Left colon (tissue), 2 donors: ENCODE measurements around the gene ENPEP. TPM values are rescaled to one million over a fixed set of nuclear protein-coding genes. Genes with fewer than 3 reads are reported as not detected.
"Not testable (repeated sequence)": the region's sequence is repeated elsewhere in the genome, so short reads cannot be mapped to it uniquely, and the experiment has no call there.

Experiments used
- ATAC-seq: fragments of 200-7000 bp; cut with Tn5 transposase; one replicate; pipeline ENCODE4 v1.9.1; 2020; ENCODE audit warnings: mild to moderate bottlenecking, moderate library complexity
- DNase-seq, 2 donors: peaks; one replicate each; pipeline ENCODE4 v3.0.0-alpha.2; 2020
- intact Hi-C, 2 donors: fragments of 100-400 bp; cut with DNase I in 1 of 2; cut with micrococcal nuclease in 1 of 2; formaldehyde crosslinking; loops; one replicate each; pipeline versions ENCODE4 v1.11.2 to v1.14.0; 2022; cut with DNase I, micrococcal nuclease
- total RNA-seq, 2 donors: library from RNA; stranded (reverse); fragmentation: NEBNext Ultra II Directional; extraction: Animal tissue kit (Norgen Biotek cat#: 25700); gene quantifications; one replicate each; pipeline ENCODE4 v1.2.1, GENCODE V29; 2021
- donor health status: DM: no; HTN: no; CAD: no.
- donor health status: DM: yes; HTN: yes; CAD: no.

Gene ENPEP
- total RNA-seq, 2 donors from 2014 or later = 1.6 to 2.0 TPM

DNA sequence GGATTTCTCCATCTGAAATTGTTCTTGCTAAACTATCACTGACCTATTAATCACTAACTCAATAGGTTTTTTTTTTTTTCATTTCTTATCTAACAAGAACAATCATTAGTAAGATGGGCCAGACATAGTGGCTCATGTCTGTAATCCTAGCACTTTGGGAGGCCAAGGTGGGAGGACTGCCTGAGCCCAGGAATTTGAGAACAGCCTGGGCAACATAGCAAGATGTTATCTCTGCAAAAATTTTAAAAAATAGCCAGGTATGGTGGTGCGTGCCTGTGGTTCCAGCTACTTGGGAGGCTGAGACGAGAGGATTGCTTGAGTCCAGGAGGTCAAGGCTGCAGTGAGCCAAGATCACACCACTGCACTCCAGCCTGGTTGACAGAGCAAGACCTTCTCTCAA lies 100.7 kb downstream of the ENPEP start:
- DNase-seq, intact Hi-C loops, ATAC-seq: not testable (repeated sequence)

DNA sequence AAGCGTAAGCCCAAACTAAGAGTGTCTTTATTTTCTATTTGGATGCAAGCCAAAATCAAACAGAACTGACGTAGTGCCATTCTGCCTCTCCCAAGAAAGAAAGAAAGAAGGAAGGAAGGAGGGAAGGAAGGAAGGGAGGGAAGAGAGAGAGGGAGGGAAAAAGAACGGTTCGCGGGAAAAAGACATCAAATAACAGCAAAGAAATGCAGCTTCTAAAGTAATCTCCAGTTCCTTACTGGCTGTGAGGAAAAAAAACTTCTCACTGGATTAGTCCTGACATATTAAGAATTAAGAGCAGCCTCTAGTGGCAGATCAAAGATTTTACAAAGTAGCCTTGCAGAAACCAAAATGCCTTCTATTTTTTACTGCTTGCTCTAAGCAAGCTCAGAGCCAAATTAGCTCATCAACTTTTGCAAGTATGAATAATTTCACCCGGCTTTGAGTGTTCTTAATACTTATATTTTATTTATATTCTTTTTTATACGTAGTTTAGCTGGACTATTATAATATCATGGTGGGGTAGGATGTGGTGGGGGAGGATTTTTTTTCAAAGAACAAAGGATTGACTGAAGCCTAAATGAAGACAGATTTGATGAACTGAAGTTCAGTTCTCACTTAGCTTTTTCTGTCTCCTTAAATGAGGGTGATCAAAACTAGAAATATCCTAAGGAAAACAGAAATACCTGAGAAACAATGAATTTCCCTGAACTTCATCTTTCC lies 110.3 kb downstream of the ENPEP start:
- no peak for ATAC-seq
- intact Hi-C loops = no loop called here
- no peak for DNase-seq

DNA sequence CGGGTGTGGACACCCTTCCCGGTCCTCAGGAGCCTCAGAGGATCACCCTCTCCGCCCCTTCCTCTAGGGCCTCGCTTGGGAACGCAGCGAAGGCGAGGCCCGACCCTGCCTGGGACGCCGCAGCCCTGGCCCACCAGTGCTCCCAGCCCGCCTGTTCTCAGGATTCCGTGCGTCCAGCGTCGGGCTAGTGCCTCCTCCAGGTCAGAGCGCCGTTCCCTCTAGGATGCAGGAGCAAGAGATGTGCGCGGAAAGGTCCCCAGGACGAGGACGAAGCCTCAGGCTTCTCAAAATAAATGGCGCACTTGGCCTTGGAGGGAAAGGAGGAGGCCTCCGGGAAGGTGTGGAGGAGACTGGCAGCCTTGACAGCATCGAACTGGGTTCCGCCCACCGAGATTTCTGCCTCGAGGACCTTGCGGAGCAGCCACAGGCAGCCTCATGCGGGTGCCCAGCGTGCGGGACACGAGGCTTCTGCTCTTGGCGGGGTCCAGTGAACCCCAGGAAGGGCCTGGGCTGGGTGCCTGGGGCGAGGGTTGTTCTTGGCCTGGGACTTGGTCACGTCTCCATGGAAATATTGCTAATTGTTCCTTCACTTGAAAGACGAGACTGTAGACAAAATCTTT lies 111.8 kb downstream of the ENPEP start:
- intact Hi-C loops = no loop called here
- ATAC-seq (no peak), DNase-seq (no peak)

DNA sequence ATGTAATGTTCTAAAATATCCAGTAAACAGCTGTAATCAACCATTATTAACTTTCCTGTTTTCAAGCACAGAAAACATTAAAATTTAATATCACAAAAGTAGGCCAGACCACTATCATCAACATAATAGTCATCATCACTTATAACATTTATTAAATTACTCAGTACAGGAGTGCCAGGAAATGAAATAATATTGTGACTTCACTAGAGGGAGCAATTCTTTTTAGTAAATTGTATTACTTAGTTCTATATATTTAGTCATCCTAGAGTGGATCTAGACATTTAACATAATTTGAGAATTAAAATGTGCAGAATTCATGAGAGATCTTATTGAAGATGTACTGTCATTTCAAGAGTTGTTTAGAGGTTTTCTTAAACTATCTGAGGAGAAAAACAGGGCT lies 113.3 kb downstream of the ENPEP start:
- DNase-seq (no peak), ATAC-seq (no peak)
- intact Hi-C loops = no loop called here

DNA sequence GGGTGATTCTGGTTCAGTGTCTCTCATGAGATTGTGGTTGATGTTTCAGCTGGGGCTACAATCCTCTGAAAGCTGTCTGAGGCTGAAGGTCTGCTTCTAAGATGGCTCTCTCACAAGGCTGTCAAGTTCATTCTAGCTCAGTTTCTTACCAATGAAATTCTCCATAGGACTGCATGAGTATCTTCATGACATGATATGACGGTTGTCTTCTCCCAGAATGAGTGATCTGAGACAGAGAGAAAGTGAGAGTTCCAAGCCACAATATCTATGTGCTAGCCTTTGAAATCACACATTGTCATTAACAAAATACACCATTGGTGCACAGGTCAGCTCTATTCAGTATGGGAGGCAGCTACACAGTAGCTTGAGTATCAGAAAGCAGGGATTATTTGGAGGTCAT lies 119.6 kb downstream of the ENPEP start:
- intact Hi-C loops = no loop called here
- DNase-seq (no peak), ATAC-seq (no peak)

DNA sequence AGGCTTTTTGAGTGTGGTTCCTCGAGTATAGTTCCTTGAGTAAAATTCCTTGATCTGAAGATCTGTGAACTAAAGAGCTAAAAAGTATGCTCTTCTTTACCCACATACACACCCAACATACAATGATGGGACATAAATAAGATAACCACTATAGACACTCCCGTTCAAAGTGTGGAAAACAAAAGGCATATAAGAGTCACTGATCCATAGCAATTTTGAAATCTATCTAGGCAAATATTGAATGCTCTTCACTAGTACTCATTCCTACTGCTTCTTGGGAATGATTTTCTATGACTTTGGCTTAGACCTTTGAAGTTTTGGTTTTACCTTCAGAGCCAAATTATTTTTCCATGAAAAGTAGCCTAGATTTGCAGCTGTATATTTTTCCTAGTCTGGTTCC lies 120.5 kb downstream of the ENPEP start:
- intact Hi-C loops = no loop called here
- ATAC-seq (no peak), DNase-seq (no peak)

DNA sequence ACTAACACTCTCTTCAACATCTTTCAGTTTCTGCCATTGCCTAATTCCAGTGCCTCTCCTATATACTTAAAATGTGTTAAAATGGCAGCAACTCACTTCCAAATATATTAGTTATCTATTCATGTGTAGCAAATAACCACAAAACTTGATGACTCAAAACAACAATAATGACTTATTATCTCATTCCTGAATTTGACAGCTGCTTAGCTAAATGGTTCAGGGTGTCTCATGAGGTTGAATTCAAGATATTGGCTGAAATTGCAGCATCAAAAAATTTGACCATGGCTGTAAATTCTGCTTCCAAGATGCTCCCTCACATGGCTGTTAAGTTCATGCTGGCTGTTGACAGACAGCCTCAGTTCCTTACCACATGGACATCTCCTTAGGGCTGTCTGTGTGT lies 121.6 kb downstream of the ENPEP start:
- ATAC-seq = no peak
- intact Hi-C loops = no loop called here
- DNase-seq = no peak

DNA sequence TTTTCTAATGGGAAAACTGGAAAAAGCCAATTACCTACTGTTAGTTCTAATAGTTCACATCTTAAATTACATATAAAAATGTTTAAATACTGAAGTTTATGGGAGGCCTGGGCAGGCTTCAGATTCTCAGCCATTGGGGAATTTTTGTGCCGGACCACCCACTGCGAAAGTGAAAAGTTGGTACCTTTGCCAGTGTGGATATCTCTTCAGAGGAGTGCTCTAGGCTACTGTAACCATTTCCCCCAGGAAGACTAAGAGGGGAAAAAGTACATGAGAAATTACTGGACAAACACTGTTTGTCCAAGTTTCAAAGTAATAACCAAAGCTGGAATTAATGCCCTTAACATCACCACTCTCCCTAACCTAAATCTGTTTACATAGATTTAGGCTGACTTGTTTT lies 126.1 kb downstream of the ENPEP start:
- ATAC-seq = no peak
- intact Hi-C loops = no loop called here

DNA sequence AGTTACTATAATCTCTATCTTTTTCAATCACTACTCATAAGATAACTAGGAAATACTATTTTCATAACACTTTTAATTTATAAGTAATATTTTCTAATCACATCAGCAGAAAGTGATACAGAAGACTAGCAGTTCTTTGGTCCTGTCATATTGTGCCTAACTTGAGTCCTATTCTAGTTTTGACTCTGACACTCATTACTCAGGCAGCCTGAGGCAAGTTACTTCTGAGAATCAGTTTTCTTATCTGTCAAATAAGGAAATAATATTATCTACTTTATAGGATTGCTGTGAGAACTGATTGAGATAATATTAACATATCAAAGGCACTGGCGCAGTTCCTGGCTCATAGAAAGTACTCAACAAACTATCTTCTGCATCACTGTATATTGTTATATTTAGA lies 129.1 kb downstream of the ENPEP start:
- DNase-seq (no peak), ATAC-seq (no peak)
- intact Hi-C loops = no loop called here

More for the DNA sequence above, 126.1 kb downstream of the ENPEP start:
- no peak for DNase-seq

DNA sequence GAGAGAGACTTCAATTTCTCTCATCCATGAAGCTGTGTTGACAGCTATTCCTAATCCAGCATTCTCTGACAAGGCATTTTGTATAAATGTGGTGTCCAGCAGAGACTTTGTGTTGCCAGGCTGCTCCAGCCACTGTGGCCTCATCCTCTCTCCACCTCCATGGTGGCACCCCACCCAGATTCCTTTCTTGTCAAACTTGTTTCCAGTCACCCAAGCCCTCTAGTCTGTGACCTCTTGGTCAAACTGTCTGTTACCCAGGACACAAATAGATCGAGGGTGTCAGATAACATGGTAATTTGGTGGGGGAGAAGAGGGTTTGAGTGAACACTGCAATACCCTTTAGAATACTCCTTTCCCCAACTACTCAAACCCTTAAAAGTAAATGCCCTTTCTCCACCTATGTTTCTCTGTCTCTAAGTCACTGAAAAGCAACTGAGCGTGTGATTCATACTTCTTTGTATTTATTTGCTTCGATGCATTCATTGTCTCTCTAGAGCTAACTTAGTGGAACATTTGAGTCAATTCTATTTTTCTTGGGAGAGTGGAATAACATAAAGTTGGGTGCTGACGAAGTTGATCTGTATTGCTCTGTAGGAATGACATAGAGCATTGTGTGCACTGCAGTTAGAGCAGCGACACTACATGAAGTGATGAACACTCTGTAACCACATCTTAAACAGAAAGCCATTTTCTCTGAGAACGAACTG lies 133.2 kb downstream of the ENPEP start:
- no peak for ATAC-seq
- no peak for DNase-seq
- intact Hi-C loops = no loop called here

DNA sequence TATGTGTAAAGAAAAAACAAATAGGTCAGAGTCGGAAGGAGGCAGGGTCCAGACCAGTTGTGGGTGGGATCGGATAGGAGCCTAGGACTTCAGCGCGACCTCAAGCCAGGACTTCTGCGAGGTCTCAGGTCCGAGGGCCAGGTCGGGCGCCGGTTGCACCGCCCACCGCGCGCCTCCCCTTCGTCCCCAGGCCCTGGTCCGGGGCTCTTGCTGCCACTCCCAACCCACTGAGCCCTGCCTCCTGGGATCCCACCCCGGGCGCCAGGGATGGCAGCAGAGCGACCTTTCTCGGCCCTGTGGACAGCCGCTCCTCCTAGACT lies 134.6 kb downstream of the ENPEP start:
- no peak for ATAC-seq

DNA sequence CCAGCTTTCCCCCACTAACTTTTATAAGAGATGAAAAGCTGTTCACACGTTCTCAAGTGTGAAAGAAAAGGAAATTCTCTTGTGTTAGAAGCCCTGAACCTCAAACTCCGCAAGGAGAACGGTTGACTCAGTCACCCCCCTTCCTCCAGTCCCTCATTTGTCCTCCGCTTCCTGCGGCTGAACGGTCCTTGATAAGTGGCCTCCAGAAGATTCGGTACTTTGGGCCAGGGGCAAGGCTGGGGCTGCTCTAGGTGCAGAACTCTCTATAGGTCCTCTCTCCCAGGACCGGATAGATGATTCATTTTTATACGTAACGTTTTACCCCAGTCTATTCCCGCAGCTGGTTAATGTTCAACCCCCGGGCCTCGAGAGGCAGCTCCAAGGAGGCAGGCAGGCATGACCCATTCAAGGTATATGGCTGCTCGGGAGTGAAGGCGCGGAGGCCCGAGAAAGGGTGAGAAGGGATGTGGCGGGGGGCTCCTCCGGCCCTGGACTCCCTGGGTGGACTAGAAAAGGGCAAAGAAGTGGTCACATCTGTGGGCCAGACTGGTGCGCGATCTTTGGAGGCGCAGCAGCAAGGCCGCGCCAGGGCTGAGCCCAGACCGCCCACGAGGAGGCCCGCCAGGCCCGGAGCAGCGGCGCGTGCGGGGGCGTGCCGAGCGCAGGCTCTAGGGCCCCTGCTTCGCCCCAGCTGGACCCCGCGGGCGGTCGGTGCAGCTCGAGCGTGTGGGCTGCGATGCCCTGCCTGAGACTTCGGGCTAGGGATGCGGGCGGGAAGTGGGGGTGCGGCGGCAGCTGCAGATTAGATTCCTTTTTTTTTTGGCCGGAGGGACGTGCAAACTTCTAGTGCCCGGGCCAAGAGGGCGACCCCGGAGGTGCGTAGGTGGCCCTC lies 135.2 kb downstream of the ENPEP start:
- DNase-seq (peak; percentile 56 to 61), ATAC-seq (peak; percentile 96)
- intact Hi-C loops = no loop called here

More for the DNA sequence above, 134.6 kb downstream of the ENPEP start:
- intact Hi-C loops = no loop called here
- no peak for DNase-seq

DNA sequence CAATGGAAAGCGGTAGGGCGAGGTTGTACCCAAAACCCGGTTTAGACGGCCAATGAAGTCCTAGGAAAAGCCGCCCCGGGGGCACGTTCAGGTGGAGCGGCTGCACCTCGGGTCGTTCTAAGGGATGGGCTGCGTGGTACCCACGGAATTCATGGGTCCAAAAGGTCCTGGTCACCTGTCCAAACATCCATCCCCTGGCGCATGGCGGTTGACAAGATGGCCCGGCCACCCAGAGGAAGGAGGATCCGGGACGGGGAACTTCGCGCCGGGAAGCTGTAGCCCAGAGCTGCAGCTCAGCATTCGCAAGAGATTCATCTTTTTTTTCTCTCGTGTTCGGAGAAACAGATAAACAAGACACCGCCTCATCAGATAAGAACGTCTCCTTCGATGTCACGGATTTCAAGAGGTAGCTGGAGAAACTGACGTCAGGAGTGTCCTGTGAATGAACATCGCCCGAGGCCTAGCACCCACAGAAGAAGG lies 136.1 kb downstream of the ENPEP start:
- ATAC-seq = no peak
- intact Hi-C loops = no loop called here
- no peak for DNase-seq

DNA sequence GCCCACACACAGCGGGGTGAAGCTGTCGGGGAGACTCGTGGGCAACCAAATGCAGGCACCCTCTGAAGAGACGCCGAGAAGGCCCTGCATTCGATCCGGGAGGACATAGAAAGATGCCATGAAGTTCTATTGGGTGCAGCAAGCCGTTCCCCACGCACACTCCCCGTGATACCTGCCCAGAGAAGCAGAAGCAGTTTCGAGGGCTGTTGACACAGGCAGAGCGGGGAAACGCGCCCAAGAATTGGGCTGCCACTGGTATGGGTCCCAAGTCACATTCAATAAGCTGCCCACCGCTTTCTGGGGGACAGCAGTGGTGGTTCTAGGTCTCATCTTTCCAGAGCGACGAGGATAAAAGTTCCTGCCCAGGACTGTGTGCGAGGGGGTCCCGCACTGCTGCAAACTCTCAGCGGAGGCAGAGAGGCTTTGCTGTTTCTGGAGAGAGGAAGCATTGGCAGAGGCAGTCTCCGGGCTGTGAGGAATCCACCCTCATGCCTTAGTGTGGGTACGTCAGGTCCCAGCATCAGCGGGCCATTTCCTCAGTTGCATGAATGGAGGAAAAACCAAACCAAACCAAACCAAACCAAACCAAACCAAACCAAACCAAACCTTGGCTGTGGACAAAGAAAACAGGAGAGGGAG lies 136.8 kb downstream of the ENPEP start:
- ATAC-seq = no peak
- intact Hi-C loops = no loop called here
- no peak for DNase-seq

DNA sequence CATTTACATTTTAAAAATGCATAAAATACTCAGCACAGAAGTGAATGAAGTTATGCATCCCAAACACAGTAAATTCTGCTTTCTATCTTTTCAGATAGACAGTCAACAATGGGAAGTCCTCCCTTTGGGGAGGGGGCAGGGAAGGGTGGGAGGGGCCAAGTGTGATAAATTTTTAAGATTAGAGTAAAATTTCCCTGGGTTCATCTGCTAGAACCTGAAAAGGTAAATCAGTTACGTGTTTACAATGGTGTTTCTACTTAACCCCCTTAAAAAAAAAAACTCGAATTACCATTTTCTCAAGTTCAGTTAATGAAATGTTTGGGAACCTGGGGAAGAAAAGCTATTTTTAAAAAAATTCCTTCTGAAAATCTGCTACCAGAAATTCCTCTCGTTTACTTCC lies 137.8 kb downstream of the ENPEP start:
- ATAC-seq (no peak), DNase-seq (no peak)
- intact Hi-C loops = no loop called here

DNA sequence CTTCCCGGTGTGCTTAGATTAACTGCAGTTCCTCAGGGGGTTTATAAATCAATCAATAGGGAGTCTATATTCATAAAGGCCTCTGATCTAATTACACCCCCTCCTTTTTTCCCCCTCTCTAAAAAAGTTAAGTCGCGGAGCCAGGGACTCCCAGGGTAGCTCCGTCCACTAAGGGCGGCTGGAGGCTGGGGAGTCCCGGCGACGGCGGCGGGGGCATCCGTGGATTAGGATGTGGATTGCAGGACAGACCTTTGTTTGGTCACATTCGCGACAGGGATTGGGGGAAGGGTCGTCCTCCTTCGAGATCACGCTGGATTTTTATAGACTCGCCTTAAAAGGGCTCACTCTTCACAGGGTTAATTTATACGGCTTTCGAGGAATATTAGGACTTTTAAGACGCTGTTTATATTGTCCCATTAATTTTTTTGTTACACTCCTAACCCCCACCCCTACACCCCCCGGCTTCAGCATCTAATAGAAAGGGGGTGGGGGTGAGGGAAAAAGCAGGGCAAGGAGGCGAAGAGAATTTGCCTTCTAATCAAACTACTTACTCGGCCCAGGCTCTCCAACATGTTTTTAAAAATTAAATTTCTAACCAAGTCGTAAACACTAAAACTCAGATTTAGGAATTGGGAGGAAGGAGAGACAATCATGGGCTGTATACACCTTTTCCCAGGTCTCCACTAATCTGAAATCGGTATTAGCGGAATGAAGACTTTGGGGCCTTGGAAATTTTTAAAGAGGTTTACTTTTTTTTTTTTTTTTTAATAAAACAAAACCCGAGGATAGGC lies 138.4 kb downstream of the ENPEP start:
- intact Hi-C loops = no loop called here
- no peak for ATAC-seq
- DNase-seq = no peak
